H1 (cell line): ENCODE data around the gene TMEM115. TPM values are rescaled to one million over a fixed set of nuclear protein-coding genes. Genes with fewer than 3 reads are reported as not detected.

Source experiments
- EGR1 ChIP-seq: IDR thresholded peaks from 2 replicates; pipeline ENCODE4 v1.6.1; 2011; ENCODE audit warnings: low read depth, low read length, borderline replicate concordance
- EP300 ChIP-seq, 2 experiments: IDR thresholded peaks; 1 replicate in 1 of 2; 2 replicates in 1 of 2; pipeline ENCODE4 v1.6.1; 2011 to 2012; ENCODE audit warnings: low read depth in 2 of 2, low read length in 2 of 2, mild to moderate bottlenecking in 2 of 2, borderline replicate concordance in 1 of 2, inconsistent platforms in 1 of 2, moderate library complexity in 1 of 2
- PHF8 ChIP-seq: fragments of 200-600 bp; sonication (generic); conservative IDR thresholded peaks from 2 replicates; pipeline ENCODE4 v1.7.1; 2012; ENCODE audit warnings: low read depth, mild to moderate bottlenecking, inconsistent platforms, low read length, moderate library complexity
- POLR2AphosphoS5 ChIP-seq: IDR thresholded peaks from 2 replicates; pipeline ENCODE4 v1.6.1; 2011; ENCODE audit warnings: low read depth, low read length
- polyA plus RNA-seq, 7 experiments: library from polyadenylated mRNA; depleted of rRNA in 3 of 7; stranded (reverse) in 5 of 7; unstranded in 2 of 7; fragments of >200 nt in 5 of 7; fragments of 200-250 nt in 2 of 7; gene quantifications; 1 replicate in 5 of 7; 2 replicates in 1 of 7; 4 replicates in 1 of 7; pipeline versions ENCODE4 v1.2.1 to v1.2.3, GENCODE V29; 2011 to 2013; ENCODE audit warnings: missing spikeins in 2 of 7, mixed read lengths in 2 of 7
- total RNA-seq: library from RNA; stranded (reverse); fragmentation: NEBNext Ultra II Directional; extraction: Animal tissue kit (Norgen Biotek cat#: 25700); gene quantifications from 2 replicates; pipeline ENCODE4 v1.2.1, GENCODE V29; 2021
- TF ChIP-seq, protein P1 (sequence below): IDR thresholded peaks from 2 replicates; pipeline ENCODE4 v1.6.1; 2012; ENCODE audit warnings: low read length, inconsistent platforms

Gene TMEM115
- total and polyA plus RNA-seq, 2 of the 8 experiments (the other 6 are each of a cell fraction or from before 2014, with no cell fraction given): 25.4 to 32.4 TPM

DNA sequence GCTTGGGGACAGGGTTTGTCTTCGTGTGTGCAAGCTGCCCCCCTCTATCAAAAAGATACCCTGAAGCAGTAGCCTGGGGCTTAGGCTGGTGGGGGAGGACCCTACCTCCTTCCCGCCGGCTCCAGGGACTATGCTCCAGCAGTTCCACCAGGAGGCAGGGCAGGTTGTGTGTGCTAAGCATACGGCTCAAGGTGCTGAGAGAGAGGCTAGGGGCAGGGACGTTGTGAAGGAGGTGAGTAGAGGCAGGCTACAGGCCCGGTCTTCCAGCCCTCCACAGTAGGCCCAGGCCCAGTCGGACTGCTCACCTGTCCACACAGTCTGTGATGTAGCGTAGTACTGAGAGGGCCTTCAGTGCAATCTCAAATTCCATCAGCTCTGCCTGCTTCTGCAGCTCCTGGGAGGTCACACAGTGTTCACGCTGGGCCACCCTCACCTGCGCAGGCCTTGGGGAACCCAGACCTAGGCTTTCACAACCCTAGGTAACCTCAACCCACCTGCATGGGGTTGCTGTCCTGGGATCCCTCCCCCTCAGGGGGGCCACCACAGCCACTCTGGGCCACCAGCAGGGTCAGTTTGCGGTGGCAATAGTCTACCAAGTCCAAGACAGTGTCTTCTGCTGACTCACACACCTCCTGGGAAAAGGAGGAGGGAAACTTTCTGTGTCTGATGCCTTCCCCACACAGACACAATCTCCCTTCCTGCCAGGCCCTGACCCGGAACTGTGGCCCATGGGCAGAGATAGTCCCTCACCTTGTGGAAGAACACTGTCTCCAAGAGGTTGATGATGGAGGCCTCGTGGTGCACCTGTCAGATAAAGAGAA, 16.3 kb downstream of the TMEM115 start (continued):
- no peak for TF ChIP-seq PHF8
- TF ChIP-seq EP300 (IDR thresholded peaks at IDR 0.05; ENCODE audit: borderline replicate concordance in 1 of 2, low read depth in 2 of 2, low read length in 2 of 2): no peak
- no peak for TF ChIP-seq EGR1
- TF ChIP-seq POLR2AphosphoS5: no peak
- TF ChIP-seq, protein P1, sequence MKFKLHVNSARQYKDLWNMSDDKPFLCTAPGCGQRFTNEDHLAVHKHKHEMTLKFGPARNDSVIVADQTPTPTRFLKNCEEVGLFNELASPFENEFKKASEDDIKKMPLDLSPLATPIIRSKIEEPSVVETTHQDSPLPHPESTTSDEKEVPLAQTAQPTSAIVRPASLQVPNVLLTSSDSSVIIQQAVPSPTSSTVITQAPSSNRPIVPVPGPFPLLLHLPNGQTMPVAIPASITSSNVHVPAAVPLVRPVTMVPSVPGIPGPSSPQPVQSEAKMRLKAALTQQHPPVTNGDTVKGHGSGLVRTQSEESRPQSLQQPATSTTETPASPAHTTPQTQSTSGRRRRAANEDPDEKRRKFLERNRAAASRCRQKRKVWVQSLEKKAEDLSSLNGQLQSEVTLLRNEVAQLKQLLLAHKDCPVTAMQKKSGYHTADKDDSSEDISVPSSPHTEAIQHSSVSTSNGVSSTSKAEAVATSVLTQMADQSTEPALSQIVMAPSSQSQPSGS: no peak
